ENCODE measurements around the gene PCDHGC4.

- TF ChIP-seq TAF1 (IDR thresholded peaks at IDR 0.05; ENCODE audit: low read depth) (no peak), CEBPB (IDR thresholded peaks at IDR 0.05) (no peak), RAD21 (IDR thresholded peaks at IDR 0.05; ENCODE audit: low read depth) (no peak), FOXM1 (IDR thresholded peaks at IDR 0.05; ENCODE audit: borderline replicate concordance, low read depth) (no peak), MAX (IDR thresholded peaks at IDR 0.05) (no peak), CREB1 (IDR thresholded peaks at IDR 0.05; ENCODE audit: low read depth) (no peak), USF1 (IDR thresholded peaks at IDR 0.05) (no peak), YY1 (IDR thresholded peaks at IDR 0.05; ENCODE audit: low read depth) (no peak), EGR1 (IDR thresholded peaks at IDR 0.05) (no peak), NFIC (IDR thresholded peaks at IDR 0.05) (no peak), EP300 (IDR thresholded peaks at IDR 0.05; ENCODE audit: borderline replicate concordance) (no peak), REST (IDR thresholded peaks at IDR 0.05; ENCODE audit: low read depth) (no peak)
These were observed 18.9 kb downstream of the PCDHGC4 start for GRCh38 chr5:141503681-141504080.
